ENCODE data around the gene DAAM1. TPM values are rescaled to one million over a fixed set of nuclear protein-coding genes. Genes with fewer than 3 reads are reported as not detected.
A peak's percentile ranks its signal among the peaks of the same experiment; 100 is the strongest.

DAAM1 gene
- total and polyA plus RNA-seq, 8 donors: 6.2 to 26.7 (median 16.0) TPM

DNA sequence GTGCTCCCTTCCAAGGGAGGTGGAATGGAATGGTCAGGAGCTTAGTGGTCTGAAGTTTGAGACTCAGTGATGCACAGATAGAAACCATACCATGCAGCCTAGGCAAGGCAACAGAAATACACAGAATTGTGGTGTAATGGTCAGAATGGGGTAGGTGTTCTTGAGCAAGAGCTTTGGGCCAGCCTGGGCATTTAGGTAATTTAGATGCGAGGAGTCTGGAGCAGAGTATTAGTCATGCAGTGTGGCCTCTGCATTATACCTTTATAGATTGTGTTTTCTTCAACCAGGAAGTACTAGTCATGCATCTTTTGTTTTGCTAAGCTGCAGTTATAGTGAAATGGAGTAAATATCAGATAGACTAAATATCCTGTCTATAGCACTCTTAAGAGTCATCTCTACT is 118.3 kb downstream of the DAAM1 start:
- 92 to 100% methylated on average over 1 of the region's 1 CpG for WGBS, 2 donors
- intact Hi-C loops (cut with DNase I): no loop called here
- ATAC-seq (peak in 3 of 4 donors; percentile 8 to 41 (median 21)), FAIRE-seq (no peak), DNase-seq (no peak)
- no peaks in the 10 kb centered on the region for H3K27me3 ChIP-seq
- H3K36me3 ChIP-seq: no peaks in the 10 kb centered on the region
- no peaks in the 10 kb centered on the region for H3K4me1 ChIP-seq
- H3K27ac ChIP-seq: no peak overlapping the region
- no peak overlapping the region for H3K4me3 ChIP-seq
- TF ChIP-seq, protein P1, sequence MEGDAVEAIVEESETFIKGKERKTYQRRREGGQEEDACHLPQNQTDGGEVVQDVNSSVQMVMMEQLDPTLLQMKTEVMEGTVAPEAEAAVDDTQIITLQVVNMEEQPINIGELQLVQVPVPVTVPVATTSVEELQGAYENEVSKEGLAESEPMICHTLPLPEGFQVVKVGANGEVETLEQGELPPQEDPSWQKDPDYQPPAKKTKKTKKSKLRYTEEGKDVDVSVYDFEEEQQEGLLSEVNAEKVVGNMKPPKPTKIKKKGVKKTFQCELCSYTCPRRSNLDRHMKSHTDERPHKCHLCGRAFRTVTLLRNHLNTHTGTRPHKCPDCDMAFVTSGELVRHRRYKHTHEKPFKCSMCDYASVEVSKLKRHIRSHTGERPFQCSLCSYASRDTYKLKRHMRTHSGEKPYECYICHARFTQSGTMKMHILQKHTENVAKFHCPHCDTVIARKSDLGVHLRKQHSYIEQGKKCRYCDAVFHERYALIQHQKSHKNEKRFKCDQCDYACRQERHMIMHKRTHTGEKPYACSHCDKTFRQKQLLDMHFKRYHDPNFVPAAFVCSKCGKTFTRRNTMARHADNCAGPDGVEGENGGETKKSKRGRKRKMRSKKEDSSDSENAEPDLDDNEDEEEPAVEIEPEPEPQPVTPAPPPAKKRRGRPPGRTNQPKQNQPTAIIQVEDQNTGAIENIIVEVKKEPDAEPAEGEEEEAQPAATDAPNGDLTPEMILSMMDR (IDR thresholded peaks at IDR 0.05): no peak
- no peaks in the 10 kb centered on the region for H3K9me3 ChIP-seq

DNA sequence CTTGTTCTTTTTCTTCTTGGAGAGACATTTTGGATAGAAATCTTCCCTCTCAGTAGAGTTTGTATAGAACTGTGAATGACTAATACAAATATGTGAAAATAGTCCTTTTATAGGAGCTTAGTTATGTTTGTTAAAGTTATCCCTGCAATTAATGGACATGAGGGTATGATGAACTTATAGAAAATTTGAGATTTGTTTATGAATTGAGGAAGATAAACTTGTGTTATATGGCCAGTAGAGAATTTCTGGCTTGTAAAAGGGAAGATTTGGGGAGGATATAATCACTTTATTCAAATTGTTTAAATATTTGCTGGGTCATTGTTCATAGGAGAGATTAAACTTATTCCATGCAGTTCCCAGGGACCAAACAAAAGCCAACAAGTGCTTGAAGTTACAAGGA is 119.6 kb downstream of the DAAM1 start:
- Histone ChIP-seq H3K4me3 (no peak overlapping the region), H3K36me3 (no peaks in the 10 kb centered on the region), H3K27me3 (no peaks in the 10 kb centered on the region), H3K4me1 (no peaks in the 10 kb centered on the region), H3K27ac (no peak overlapping the region), H3K9me3 (no peaks in the 10 kb centered on the region)
- ATAC-seq: no peak
- intact Hi-C loops (cut with DNase I): no loop called here
- FAIRE-seq: no peak
- DNase-seq: no peak
- TF ChIP-seq, protein P1 (IDR thresholded peaks at IDR 0.05): no peak

DNA sequence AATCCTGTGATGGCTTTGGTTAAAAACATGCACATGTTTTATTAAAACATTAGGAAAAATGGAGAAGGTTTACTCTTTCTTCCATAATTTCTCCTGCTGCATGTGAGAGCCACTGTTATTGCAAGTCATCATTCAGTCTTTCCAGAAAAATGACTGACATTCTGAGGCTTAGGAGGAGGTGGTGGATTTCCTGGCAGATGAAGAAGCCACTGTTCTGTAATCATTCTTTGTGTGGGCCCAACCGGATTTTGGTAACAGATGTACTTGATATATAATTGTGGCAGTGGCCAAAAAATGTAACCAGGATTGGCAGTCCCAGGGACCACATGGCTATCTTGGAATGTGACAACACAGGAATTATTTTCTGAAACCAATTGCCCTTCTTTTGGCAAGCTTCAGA is 120.2 kb downstream of the DAAM1 start:
- Histone ChIP-seq H3K27me3 (no peaks in the 10 kb centered on the region), H3K9me3 (no peaks in the 10 kb centered on the region), H3K36me3 (no peaks in the 10 kb centered on the region), H3K4me3 (no peak overlapping the region), H3K27ac (no peak overlapping the region), H3K4me1 (peaks cover 0 to 2% (median 0%) of the 10 kb centered on the region in 3 donors)
- TF ChIP-seq, protein P1 (IDR thresholded peaks at IDR 0.05): no peak
- DNase-seq: no peak
- no peak for ATAC-seq
- intact Hi-C loops (cut with DNase I): no loop called here
- FAIRE-seq: no peak
- WGBS, 2 donors: 28 to 38% methylated on average over 1 of the region's 1 CpG

DNA sequence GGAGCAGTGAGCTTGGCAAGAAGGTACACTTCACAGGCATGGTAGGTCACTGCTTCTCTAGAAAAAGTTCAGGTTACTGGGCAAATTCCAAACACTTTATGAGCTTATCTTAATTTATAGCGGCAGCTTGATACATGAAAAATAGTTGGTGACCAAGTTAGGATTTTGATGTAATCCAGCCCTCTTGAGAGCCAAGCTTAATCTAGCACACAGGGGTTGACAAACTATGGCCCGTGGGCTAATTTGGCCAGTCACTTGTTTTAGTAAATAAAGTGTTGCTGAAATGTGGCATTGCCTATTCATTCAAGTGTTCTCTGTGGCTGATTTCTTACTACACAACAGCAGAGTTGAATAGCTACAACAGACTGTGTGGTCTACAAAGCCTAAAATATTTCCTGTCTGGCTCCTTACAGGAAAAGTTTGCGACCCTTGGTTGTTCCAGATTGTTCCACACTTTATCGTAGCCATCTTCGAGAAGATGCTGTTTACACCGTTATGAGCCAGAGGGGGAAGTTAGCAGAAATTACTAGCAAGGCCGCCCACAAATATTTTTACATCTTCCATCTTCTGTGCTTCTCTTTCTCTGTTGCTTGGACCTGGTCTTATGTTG is 120.9 kb downstream of the DAAM1 start:
- no peak for FAIRE-seq
- WGBS, 2 donors: 83% methylated on average over 7 of the region's 7 CpGs
- peaks cover 0 to 8% (median 0%) of the 10 kb centered on the region in 3 donors for H3K4me1 ChIP-seq

DNA sequence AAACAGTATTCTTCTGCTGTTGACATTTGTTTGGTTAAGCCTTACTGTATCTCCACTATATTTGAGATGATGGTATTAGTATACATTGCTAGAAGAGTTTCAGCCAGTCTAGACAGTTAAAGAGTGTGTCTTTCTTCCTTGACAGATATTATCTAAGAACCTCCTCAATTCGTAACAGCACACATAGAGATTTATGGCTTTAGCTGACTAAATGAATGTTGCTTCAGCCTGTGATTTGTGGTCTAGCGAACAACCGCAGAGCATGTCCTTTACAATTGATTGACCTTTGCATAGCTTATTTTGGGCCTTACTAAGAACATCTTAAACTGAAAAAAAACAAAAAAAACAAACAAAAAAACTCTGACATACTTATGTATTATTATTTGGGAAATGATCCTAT is 122.2 kb downstream of the DAAM1 start:
- TF ChIP-seq, protein P1 (IDR thresholded peaks at IDR 0.05): no peak
- Histone ChIP-seq H3K4me3 (no peak overlapping the region), H3K27ac (no peak overlapping the region), H3K4me1 (peaks cover 0 to 8% (median 0%) of the 10 kb centered on the region in 3 donors), H3K9me3 (no peaks in the 10 kb centered on the region), H3K27me3 (no peaks in the 10 kb centered on the region), H3K36me3 (no peaks in the 10 kb centered on the region)
- 85 to 90% methylated on average over 3 of the region's 3 CpGs for WGBS, 2 donors
- intact Hi-C loops (cut with DNase I): no loop called here
- FAIRE-seq: no peak
- ATAC-seq: no peak
- no peak for DNase-seq

More for the DNA sequence above, 120.9 kb downstream of the DAAM1 start:
- intact Hi-C loops (cut with DNase I): no loop called here
- H3K4me3 ChIP-seq: no peak overlapping the region
- no peak overlapping the region for H3K27ac ChIP-seq
- H3K36me3 ChIP-seq: no peaks in the 10 kb centered on the region
- H3K27me3 ChIP-seq: no peaks in the 10 kb centered on the region
- DNase-seq (no peak), ATAC-seq (no peak)
- TF ChIP-seq, protein P1 (IDR thresholded peaks at IDR 0.05): no peak
- H3K9me3 ChIP-seq: no peaks in the 10 kb centered on the region
